Thyroid gland (tissue), 4 donors: ENCODE measurements around the gene SCFD2.

Source experiments
- POLR2A ChIP-seq, 2 donors: fragments of 450-650 bp; IDR thresholded peaks; one replicate each; pipeline ENCODE4 v1.6.1; 2017; ENCODE audit warnings: antibody characterized with exemption in 2 of 2, mild to moderate bottlenecking in 2 of 2, moderate library complexity in 1 of 2
- TF ChIP-seq, protein P1 (sequence below), 6 experiments: fragments of 200-600 bp in 3 of 6; fragments of 450-650 bp in 3 of 6; sonication (generic) in 3 of 6; IDR thresholded peaks; one replicate each; pipeline ENCODE4 v1.5.1; 2016 to 2019; ENCODE audit warnings: antibody characterized with exemption in 6 of 6, mild to moderate bottlenecking in 2 of 6, inconsistent platforms in 1 of 6, moderate library complexity in 1 of 6

DNA sequence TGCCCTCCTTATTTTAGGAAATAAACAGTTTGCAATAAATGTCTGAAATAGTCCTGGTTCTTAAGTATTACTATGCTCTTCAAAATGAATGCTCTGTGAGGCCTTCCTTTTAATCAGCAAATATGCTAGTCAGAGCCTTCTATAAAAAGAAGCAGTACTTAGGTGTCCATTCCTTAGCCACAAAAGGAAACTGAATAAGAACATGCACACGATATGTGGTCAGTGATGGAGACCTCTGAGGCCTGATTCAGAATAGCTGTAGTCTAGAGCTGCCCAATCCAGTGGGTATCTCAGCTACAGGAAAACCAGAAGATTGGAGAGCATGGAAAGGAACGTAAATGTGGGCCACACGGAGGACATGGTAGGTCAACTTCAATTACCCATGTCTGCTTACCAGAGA, 361.9 kb downstream of the SCFD2 start:
- TF ChIP-seq, protein P1, sequence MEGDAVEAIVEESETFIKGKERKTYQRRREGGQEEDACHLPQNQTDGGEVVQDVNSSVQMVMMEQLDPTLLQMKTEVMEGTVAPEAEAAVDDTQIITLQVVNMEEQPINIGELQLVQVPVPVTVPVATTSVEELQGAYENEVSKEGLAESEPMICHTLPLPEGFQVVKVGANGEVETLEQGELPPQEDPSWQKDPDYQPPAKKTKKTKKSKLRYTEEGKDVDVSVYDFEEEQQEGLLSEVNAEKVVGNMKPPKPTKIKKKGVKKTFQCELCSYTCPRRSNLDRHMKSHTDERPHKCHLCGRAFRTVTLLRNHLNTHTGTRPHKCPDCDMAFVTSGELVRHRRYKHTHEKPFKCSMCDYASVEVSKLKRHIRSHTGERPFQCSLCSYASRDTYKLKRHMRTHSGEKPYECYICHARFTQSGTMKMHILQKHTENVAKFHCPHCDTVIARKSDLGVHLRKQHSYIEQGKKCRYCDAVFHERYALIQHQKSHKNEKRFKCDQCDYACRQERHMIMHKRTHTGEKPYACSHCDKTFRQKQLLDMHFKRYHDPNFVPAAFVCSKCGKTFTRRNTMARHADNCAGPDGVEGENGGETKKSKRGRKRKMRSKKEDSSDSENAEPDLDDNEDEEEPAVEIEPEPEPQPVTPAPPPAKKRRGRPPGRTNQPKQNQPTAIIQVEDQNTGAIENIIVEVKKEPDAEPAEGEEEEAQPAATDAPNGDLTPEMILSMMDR (IDR thresholded peaks at IDR 0.05) = no peak
- TF ChIP-seq POLR2A (IDR thresholded peaks at IDR 0.05) = no peak
